ENCODE results near the gene METRNL.
"Not testable (repeated sequence)": the region's sequence is repeated elsewhere in the genome, so short reads cannot be mapped to it uniquely, and the experiment has no call there.

Gene METRNL

DNA sequence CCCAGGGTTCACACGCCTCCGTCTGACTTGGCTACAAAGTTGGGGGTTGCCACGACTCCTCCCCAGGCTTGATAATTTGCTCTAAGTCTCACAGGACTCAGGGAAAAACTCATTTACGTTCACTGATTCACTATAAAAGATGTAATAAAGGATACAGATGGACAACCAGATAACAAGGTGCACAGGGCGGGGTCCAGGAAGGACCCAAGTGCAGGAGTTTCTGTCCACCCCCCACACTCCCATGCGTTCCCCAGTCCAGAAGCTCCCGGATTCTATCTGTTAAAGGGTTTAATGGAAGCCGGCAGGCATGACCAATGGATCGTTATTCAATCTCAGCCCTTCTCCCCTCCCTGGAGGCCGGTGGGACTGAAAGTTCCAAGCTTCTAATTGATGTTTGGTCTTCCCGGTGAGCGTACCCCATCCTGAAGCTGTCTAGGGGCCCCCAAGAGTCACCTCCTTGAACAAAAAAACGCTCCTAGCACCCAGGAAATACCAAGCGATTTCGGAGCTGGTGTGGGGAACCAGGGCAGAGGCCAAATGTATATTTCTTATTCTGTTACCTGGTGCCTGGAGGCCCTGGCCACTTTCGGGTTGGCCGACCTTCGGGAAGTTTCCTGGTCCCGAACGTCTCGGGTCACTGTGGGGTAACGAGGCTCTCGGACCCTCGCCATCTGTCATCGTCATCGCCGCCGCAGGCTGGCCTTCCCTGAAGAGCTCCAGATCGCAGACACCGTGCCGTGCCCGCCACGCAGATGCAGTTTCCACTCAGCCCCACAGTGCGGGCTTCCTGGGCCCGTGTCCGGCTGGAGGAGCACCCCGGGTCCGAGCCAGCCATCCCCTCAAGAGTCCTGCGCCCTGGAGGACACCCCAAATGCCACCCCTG is 13.5 kb upstream of the METRNL start:
- no peak for DNase-seq (ENCODE audit: low read depth in 2 of 2)

GRCh38 chr17:83066543-83066890 is 12.9 kb upstream of the METRNL start:
- DNase-seq (ENCODE audit: low read depth in 2 of 2), result not testable (repeated sequence)

GRCh38 chr17:83067071-83067717 is 12.2 kb upstream of the METRNL start:
- DNase-seq (ENCODE audit: low read depth in 2 of 2), result no peak

- no peak for DNase-seq (ENCODE audit: low read depth in 2 of 2)
These were observed 11.6 kb upstream of the METRNL start for GRCh38 chr17:83067718-83068261.

DNA sequence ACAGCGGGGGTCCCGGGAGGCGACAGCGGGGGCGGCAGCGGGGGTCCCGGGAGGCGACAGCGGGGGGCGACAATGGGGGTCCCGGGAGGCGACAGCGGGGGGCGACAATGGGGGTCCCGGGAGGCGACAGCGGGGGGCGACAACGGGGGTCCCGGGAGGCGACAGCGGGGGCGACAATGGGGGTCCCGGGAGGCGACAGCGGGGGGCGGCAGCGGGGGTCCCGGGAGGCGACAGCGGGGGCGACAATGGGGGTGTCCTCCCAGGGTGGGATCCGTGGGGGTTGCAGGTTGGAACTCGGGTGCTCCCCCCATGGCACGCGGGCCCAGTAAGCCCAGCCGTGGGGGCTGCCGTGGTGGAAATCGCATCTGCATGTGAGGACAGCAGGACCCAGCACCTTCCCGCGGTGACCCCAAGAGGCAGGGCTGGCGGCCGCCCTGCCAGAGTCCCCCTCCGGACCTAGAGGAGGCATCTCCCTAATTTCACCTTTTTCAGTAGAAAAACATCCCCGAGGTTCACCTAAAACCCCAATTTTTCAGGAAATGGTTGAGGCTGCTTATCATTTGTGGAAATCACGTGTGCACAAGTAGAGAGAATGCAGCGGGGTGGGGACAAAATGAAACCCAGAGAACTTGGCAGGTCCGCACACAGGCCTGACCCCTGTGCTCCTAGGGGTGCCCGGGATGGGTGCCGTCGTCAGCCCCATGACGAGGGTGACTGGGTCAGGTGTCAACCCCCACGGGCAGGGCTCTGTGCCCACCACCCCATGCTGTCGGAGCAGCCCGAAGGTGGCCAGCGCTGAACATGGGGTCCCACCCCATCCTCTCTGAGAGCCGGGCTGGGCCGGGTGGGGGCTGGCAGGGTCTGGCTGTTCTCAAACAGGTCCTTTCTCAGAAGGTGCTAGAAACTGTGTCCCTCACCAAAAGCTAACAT is 10.5 kb upstream of the METRNL start:
- no peak for DNase-seq (ENCODE audit: low read depth in 2 of 2)

DNA sequence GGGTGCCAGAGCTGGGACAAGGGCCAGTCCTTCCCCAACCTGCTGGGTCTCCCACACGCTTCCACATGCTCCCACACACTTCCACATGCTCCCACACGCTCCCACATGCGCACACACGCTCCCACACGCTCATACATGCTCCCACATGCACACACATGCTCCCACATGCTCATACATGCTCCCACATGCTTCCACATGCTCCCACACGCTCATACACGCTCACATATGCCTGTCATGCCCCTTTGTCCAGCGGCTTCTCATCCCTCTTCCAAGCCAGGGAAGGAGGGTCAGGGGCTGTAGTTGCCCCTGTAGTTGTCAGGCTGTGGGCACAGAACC is 9.9 kb upstream of the METRNL start:
- DNase-seq (ENCODE audit: low read depth in 2 of 2), result no peak

DNA sequence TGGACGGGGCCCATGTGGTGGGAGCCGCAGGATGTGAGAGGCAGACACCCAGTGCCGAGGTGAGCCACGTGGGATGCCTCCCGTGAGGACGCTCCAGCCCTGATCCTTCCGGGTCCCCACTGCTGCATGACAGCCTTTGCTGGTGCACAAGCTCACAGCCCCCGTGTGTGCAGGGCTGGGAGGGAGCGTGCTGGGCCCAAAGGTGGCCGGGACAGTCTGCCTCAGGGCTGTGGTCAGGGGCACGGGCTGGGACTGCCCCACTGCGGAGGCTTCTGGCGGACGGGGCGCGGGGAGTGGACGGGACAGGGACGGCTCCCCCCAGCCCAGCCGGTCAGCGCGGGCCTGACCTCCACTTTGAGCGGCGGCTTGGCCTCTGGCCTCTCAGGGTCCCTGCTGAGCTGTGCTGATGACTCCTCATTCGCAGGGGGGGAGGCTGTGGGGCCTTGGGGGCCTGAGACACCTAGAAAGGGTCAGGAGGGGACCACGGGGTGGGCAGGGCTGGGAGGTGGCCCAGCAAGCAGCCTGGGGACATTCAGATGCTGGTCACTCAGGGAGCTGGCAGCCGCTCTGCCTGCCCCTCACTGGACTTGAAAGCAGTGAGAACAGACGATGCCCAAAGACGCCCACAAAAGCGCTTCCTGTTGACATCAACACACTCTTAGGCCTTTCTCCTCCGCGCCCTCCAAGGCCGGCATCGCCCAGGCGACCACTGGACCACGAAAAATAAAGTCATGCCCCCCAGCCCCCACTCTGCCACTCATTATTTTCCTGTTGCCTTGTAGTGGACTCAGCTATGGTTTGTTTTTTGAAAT is 9.3 kb upstream of the METRNL start:
- DNase-seq (ENCODE audit: low read depth in 2 of 2), result no peak

- DNase-seq (ENCODE audit: low read depth in 2 of 2), result no peak
These were observed 8.5 kb upstream of the METRNL start for GRCh38 chr17:83070800-83071341.

- DNase-seq (ENCODE audit: low read depth in 2 of 2), result no peak
These were observed 8.0 kb upstream of the METRNL start for GRCh38 chr17:83071365-83071764.

DNA sequence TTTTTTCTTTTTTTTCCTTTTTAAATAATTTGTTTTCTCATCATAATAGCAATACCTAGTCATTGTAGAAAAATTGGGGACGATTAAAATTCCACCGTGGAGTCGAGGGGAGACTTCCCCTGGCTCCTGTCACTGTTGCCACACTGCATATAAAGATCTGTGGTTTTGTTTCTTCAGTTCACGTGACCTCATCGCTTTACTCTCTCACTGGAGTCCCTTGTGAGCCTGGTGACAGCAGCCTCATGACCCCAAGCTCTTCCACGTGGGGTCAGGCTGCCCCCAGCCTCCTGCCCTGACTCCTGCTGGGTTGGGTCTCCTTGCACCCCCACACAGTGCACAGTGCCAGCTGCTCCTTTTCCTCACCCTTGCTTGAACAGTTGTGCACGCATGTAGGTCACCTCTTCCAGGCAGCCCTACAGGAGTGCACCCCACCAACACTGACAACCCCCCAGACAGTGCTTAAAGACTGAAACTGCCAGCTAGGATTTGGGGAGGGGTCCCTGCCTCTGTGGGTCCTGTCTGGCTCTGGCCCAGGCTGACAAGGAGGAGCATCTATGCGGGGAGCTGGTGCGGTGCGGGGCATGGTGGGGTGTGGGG is 7.3 kb upstream of the METRNL start:
- no peak for DNase-seq (ENCODE audit: low read depth in 2 of 2)

- no peak for DNase-seq (ENCODE audit: low read depth in 2 of 2)
These were observed 6.6 kb upstream of the METRNL start for GRCh38 chr17:83072600-83073358.

GRCh38 chr17:83073389-83074063 is 5.9 kb upstream of the METRNL start:
- DNase-seq (ENCODE audit: low read depth in 2 of 2), result no peak

GRCh38 chr17:83074486-83075223 is 4.8 kb upstream of the METRNL start:
- no peak for DNase-seq (ENCODE audit: low read depth in 2 of 2)

DNA sequence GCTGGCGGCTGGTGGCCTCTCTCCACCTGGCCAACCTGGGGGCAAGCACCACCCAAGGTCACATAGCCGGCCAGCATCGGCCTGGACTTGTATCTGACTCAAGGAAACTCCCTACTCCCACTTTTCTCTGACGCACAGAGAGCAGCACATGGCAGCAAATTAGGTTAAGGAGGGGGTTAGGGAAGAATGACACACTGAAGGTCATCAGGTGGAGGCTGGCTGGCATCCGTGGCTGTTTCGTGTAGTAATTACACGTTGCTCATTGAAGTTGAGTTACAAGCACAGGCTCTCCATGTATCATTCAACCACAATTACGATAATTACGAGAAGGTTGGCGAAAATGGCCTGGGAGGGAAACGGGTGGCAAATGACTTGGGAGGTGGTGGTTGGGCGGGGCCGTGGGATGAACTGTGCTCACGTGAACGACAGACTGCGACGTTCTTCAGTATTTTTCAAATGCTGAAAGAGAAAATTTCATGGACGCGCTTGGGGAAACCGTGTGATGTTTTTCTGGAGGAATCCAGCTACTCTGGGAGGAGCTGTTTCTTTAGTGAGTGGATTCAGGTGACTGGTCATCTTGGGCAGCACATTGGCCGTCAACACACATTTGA is 4.0 kb upstream of the METRNL start:
- no peak for DNase-seq (ENCODE audit: low read depth in 2 of 2)

DNA sequence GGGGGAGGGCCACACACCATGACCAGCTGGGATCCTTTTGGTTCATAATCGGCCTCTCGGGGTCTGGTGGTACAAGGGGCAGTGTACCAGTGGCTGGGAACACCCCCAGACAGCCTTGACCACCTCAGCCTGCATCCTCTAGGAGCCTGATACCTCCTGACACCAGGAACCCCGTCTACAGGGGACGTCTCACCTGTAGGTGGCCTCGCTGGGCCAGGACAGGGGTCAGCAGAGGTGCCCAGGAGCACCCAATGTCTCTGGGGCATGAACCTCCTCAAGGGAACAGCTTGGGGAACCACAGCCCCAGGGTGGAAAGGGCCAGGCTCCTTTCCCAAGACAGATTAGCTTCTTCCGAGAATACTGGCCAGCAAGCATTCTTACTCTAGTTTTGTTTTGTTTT is 2.5 kb upstream of the METRNL start:
- no peak for DNase-seq (ENCODE audit: low read depth in 2 of 2)

DNA sequence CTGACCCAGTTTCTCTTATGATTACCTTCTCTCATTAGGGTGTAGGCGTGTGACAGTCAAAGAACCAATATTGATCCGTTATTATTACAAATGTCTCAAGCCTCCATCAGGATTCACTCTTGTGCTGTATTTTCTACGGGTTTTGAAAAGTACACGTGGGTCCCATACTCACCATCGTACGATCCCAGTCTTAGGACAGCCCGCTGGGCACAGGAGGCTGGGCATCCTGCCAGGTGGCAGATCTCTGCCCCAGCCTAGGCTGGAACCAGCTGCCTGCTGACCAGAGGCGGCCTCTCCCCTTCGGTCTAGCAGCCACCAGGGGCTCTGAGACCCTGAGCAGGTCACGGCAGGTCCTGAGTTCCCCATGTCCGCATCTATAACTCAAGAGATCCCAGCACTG is 2.0 kb upstream of the METRNL start:
- no peak for DNase-seq (ENCODE audit: low read depth in 2 of 2)

- DNase-seq (ENCODE audit: low read depth in 2 of 2), result no peak
These were observed 1.5 kb upstream of the METRNL start for GRCh38 chr17:83077939-83078338.
